Endodermal cell (in vitro differentiated cells): ENCODE results near the gene ZNF816. TPM values are rescaled to one million over a fixed set of nuclear protein-coding genes. Genes with fewer than 3 reads are reported as not detected.
A peak's percentile ranks its signal among the peaks of the same experiment; 100 is the strongest.
"Not testable (repeated sequence)": the region's sequence is repeated elsewhere in the genome, so short reads cannot be mapped to it uniquely, and the experiment has no call there.

Experiments
- DNase-seq: peaks from one replicate; pipeline ENCODE4 v3.0.0-alpha.2; 2017
- H3K27ac ChIP-seq: 2 replicates; pipeline ENCODE4 v1.5.1; 2013; ENCODE audit warnings: mild to moderate bottlenecking, low read depth, low read length, moderate library complexity
- H3K27me3 ChIP-seq: 2 replicates; pipeline ENCODE4 v1.6.1; 2013; ENCODE audit warnings: mild to moderate bottlenecking, low read length, moderate library complexity; ENCODE audit not compliant: insufficient read depth, control insufficient read depth, poor library complexity, severe bottlenecking
- H3K36me3 ChIP-seq: 2 replicates; pipeline ENCODE4 v1.7.0; 2013; ENCODE audit warnings: mild to moderate bottlenecking, low read length, moderate library complexity; ENCODE audit not compliant: control insufficient read depth, insufficient read depth
- H3K4me1 ChIP-seq: one replicate; pipeline ENCODE4 v1.7.0; 2013; ENCODE audit warnings: low read length; ENCODE audit not compliant: control insufficient read depth, insufficient read depth
- H3K4me3 ChIP-seq: 2 replicates; pipeline ENCODE4 v1.5.1; 2013; ENCODE audit warnings: mild to moderate bottlenecking, low read length, moderate library complexity
- H3K9ac ChIP-seq: 2 replicates; pipeline ENCODE4 v1.6.1; 2013; ENCODE audit warnings: mild to moderate bottlenecking, low read length, moderate library complexity; ENCODE audit not compliant: poor library complexity, severe bottlenecking; ENCODE audit errors: extremely low read depth
- H3K9me3 ChIP-seq: 2 replicates; pipeline ENCODE4 v1.6.1; 2013; ENCODE audit warnings: mild to moderate bottlenecking, low read length, moderate library complexity; ENCODE audit not compliant: control insufficient read depth
- H3K27ac Mint-ChIP-seq: 2 replicates; pipeline ENCODE4 v1.8.0; 2020; ENCODE audit warnings: mixed read lengths
- H3K27me3 Mint-ChIP-seq: 2 replicates; pipeline ENCODE4 v1.8.0; 2021; ENCODE audit warnings: mild to moderate bottlenecking, mixed read lengths; ENCODE audit not compliant: insufficient read depth
- H3K36me3 Mint-ChIP-seq: 2 replicates; pipeline ENCODE4 v1.8.0; 2020; ENCODE audit warnings: low read depth, mixed read lengths
- H3K4me1 Mint-ChIP-seq: 2 replicates; pipeline ENCODE4 v1.8.0; 2020; ENCODE audit warnings: mixed read lengths
- H3K4me3 Mint-ChIP-seq: 2 replicates; pipeline ENCODE4 v1.8.0; 2020; ENCODE audit warnings: mild to moderate bottlenecking, moderate library complexity, mixed read lengths
- H3K9me3 Mint-ChIP-seq: 2 replicates; pipeline ENCODE4 v1.8.0; 2020; ENCODE audit warnings: mild to moderate bottlenecking, mixed read lengths
- CTCF ChIP-seq: fragments of 200-600 bp; sonication (generic); conservative IDR thresholded peaks from 2 replicates; pipeline ENCODE4 v1.5.0; 2021; ENCODE audit warnings: antibody characterized with exemption, mild to moderate bottlenecking
- WGBS, 2 experiments: methylation state at CpG; one replicate each; pipeline versions ENCODE4 v1.1.5 to v1.1.7; 2013; ENCODE audit warnings: missing lambda C conversion rate in 2 of 2, mixed read lengths in 1 of 2; ENCODE audit not compliant: insufficient coverage in 1 of 2, insufficient read length in 1 of 2; 5-methylcytosine and 5-hydroxymethylcytosine counted together
- total RNA-seq, 2 donors: library from RNA; stranded (reverse); fragmentation: NEBNext Ultra II Directional in 1 of 2; extraction: Animal tissue kit (Norgen Biotek cat#: 25700) in 1 of 2; gene quantifications; 2 replicates in 1 of 2; 3 replicates in 1 of 2; pipeline ENCODE4 v1.2.1, GENCODE V29; 2021

The ZNF816 gene
- total RNA-seq, 2 donors from 2014 or later = 20.7 to 24.8 TPM

GRCh38 chr19:52987221-52987620 lies 24.5 kb upstream of the ZNF816 start:
- TF ChIP-seq CTCF = no peak
- Histone ChIP-seq H3K4me3 (peak overlapping the region; percentile 43), H3K9me3 (peaks cover 39% of the 10 kb centered on the region), H3K27ac (no peak overlapping the region), H3K27me3 (no peaks in the 10 kb centered on the region), H3K9ac (no peak overlapping the region), H3K4me1 (no peaks in the 10 kb centered on the region), H3K36me3 (peaks cover 62% of the 10 kb centered on the region)
- Mint-ChIP-seq H3K4me1 (peaks cover 8% of the 10 kb centered on the region), H3K27ac (no peak overlapping the region), H3K36me3 (peaks cover 76% of the 10 kb centered on the region), H3K4me3 (no peak overlapping the region), H3K27me3 (peaks cover 7% of the 10 kb centered on the region), H3K9me3 (peaks cover 40% of the 10 kb centered on the region)
- DNase-seq = no peak
- WGBS, 2 experiments = 88 to 96% methylated on average over 4 of the region's 4 CpGs

GRCh38 chr19:52983167-52983566 lies 20.5 kb upstream of the ZNF816 start:
- not testable (repeated sequence) for H3K27me3 Mint-ChIP-seq, DNase-seq, H3K27ac ChIP-seq, H3K4me1 ChIP-seq, H3K4me3 Mint-ChIP-seq, H3K27ac Mint-ChIP-seq, H3K27me3 ChIP-seq, H3K4me3 ChIP-seq, H3K9ac ChIP-seq
- WGBS, 2 experiments = 84 to 100% methylated on average over 1 to 3 of the region's 3 CpGs
- Histone ChIP-seq H3K9me3 (peaks cover 39% of the 10 kb centered on the region), H3K36me3 (peaks cover 60% of the 10 kb centered on the region)
- Mint-ChIP-seq H3K36me3 (peaks cover 75% of the 10 kb centered on the region), H3K4me1 (peaks cover 13% of the 10 kb centered on the region), H3K9me3 (peaks cover 40% of the 10 kb centered on the region)

- peaks cover 23% of the 10 kb centered on the region for H3K9me3 ChIP-seq
- H3K36me3 Mint-ChIP-seq = peaks cover 61% of the 10 kb centered on the region
- H3K27me3 Mint-ChIP-seq = no peaks in the 10 kb centered on the region
- peaks cover 13% of the 10 kb centered on the region for H3K4me1 Mint-ChIP-seq
- DNase-seq = peak; percentile 58
- no peaks in the 10 kb centered on the region for H3K27me3 ChIP-seq
- H3K4me3 ChIP-seq = no peak overlapping the region
- H3K9ac ChIP-seq = no peak overlapping the region
- TF ChIP-seq CTCF = peak; percentile 53
- H3K27ac ChIP-seq = no peak overlapping the region
- H3K36me3 ChIP-seq = peaks cover 43% of the 10 kb centered on the region
- no peaks in the 10 kb centered on the region for H3K4me1 ChIP-seq
- no peak overlapping the region for H3K27ac Mint-ChIP-seq
- no peak overlapping the region for H3K4me3 Mint-ChIP-seq
- 64 to 68% methylated on average over 4 of the region's 4 CpGs for WGBS, 2 experiments
- H3K9me3 Mint-ChIP-seq = peaks cover 27% of the 10 kb centered on the region
Observed at GRCh38 chr19:52981329-52981728, 18.6 kb upstream of the ZNF816 start.

- 81% methylated on average over 2 of the region's 2 CpGs; no CpG with 5 or more reads in 1 of the 2 experiments for WGBS, 2 experiments
- H3K27ac Mint-ChIP-seq = no peak overlapping the region
- TF ChIP-seq CTCF = no peak
Observed at GRCh38 chr19:52967772-52968171, 5.1 kb upstream of the ZNF816 start.

More at GRCh38 chr19:52967772-52968171, 5.1 kb upstream of the ZNF816 start:
- H3K4me1 Mint-ChIP-seq = peaks cover 17% of the 10 kb centered on the region
- peaks cover 40% of the 10 kb centered on the region for H3K9me3 Mint-ChIP-seq
- no peaks in the 10 kb centered on the region for H3K27me3 Mint-ChIP-seq
- no peaks in the 10 kb centered on the region for H3K4me1 ChIP-seq
- H3K36me3 ChIP-seq = peaks cover 37% of the 10 kb centered on the region
- H3K4me3 Mint-ChIP-seq = no peak overlapping the region
- peak overlapping the region; percentile 48 for H3K4me3 ChIP-seq
- H3K27me3 ChIP-seq = no peaks in the 10 kb centered on the region
- peaks cover 46% of the 10 kb centered on the region for H3K9me3 ChIP-seq
- no peak overlapping the region for H3K9ac ChIP-seq
- no peak for DNase-seq
- no peak overlapping the region for H3K27ac ChIP-seq
- H3K36me3 Mint-ChIP-seq = peaks cover 52% of the 10 kb centered on the region
